PC-9 (cell line): ENCODE data around the gene VPS8.

Experiments
- CTCF ChIP-seq: fragments of 200-600 bp; sonication (generic); conservative IDR thresholded peaks from 2 replicates; pipeline ENCODE4 v1.6.1; 2017; ENCODE audit warnings: mixed run types, antibody characterized with exemption, mild to moderate bottlenecking, moderate library complexity
- EZH2 ChIP-seq: fragments of 200-600 bp; sonication (generic); IDR thresholded peaks from 2 replicates; pipeline ENCODE4 v1.8.0; 2017; ENCODE audit warnings: antibody characterized with exemption, low read depth

GRCh38 chr3:184944241-184944640 is 132.3 kb downstream of the VPS8 start:
- no peak for TF ChIP-seq CTCF
- no peak for TF ChIP-seq EZH2
